IPS-18c (cell line): ENCODE measurements around the gene VMP1.
"Not testable (repeated sequence)": the region's sequence is repeated elsewhere in the genome, so short reads cannot be mapped to it uniquely, and the experiment has no call there.

Experiments
- H3K4me3 ChIP-seq: 2 replicates; pipeline ENCODE4 v1.7.0; 2013; ENCODE audit warnings: low read depth, mild to moderate bottlenecking, low read length, moderate library complexity; ENCODE audit not compliant: insufficient read depth
- H3K9me3 ChIP-seq: one replicate; pipeline ENCODE4 v1.6.1; 2013; ENCODE audit warnings: mild to moderate bottlenecking, low read length, moderate library complexity; ENCODE audit not compliant: control insufficient read depth, insufficient read depth

VMP1 gene

DNA sequence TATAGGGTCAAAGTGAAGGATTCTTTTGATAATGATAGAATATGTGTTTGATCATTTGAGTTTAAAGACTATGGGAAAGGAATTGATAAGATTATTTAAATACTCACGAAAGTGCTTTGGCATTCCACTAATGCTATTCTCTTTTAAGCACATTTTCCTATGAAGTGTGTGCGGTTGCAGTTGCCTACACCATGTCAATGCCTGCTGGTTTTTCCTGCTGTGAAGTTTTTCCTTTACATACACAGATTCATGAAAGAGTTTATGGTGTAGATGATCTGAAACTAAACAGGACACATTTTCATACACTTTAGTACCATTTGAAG lies 78.7 kb downstream of the VMP1 start:
- Histone ChIP-seq H3K9me3 (no peaks in the 10 kb centered on the region), H3K4me3 (no peak overlapping the region)

DNA sequence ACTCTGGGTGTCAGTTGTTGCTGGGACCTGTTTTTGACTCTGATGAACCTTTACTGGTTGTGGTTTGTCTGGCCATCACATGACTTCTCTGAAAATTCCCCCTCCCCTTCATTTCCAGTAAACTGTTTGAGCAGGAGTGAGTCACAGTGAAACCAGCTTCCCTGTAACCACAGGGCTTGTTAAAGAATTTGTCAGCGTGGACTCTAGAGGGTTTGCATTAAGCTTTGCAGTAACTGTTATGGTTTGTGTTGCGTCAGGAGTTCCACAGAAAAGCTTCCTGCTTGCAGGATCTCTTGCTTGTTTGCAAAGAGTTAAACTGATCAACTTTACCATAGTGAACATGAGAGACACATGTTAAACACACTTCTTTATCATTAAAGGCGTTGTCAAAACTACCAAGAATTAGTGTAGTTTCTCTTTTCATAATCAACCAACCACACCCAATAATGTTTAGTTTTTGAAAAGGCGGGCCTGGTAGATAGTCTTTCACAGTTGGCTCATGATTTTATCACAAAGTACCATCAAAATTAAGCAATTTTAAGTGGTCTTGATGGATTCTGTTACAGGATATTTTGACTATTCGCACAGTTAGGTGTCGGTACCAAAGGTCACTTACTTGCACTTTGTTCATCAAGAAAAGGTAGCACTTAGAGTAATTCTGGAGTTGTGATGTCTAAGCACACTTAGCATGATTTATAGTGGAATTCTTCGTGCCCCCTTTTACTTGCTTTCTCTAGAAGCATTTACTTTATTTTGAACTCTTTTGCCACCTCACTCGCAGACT lies 79.3 kb downstream of the VMP1 start:
- no peak overlapping the region for H3K4me3 ChIP-seq
- no peaks in the 10 kb centered on the region for H3K9me3 ChIP-seq

DNA sequence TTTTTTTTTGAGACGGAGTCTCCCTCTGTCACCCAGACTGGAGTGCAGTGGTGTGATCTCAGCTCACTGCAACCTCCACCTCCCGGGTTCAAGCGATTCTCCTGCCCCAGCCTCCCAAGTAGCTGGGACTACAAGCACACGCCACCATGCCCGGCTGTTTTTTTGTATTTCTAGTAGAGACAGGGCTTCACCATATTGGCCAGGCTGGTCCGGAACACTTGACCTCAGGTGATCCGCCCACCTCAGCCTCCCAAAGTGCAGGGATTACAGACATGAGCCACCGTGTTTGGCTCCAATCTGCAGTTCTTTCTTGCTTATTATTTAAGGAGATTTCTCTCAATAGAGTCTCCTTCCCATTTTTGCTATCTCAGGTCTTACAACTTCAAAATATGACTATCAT lies 82.4 kb downstream of the VMP1 start:
- H3K9me3 ChIP-seq, H3K4me3 ChIP-seq: not testable (repeated sequence)

DNA sequence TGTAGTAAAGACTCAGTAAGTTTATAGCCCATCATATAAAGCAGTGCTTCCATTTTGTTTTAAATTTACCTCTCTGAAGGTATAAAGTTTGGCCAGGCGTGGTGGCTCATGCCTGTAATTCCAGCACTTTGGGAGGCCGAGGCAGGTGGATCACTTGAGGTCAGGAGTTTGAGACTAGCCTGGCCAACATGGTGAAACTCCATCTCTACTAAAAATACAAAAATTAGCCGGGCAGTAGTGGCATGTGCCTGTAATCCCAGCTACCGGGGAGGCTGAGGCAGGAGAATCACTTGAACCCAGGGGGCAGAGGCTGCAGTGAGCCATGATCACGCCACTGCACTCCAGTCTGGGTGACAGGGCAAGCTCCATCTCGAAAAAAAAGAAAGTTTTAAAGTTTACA lies 83.0 kb downstream of the VMP1 start:
- not testable (repeated sequence) for H3K4me3 ChIP-seq, H3K9me3 ChIP-seq

DNA sequence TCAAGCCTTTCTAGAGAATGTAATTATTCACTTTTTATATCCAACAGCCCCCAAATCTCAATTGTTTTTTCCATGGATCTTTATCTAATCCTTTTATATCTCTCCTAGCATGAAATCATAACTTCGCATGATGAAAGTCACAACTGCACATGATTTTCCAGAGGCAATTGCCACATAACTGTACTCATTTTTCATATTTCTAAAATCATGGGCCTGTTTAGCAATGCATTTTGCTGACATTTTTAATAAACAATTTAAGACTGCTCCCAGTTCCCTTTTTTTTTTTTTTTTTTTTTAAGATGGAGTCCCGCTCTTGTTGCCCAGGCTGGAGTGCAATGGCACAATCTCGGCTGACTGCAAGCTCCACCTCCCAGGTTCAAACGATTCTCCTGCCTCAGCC lies 83.5 kb downstream of the VMP1 start:
- Histone ChIP-seq H3K4me3 (no peak overlapping the region), H3K9me3 (no peaks in the 10 kb centered on the region)

DNA sequence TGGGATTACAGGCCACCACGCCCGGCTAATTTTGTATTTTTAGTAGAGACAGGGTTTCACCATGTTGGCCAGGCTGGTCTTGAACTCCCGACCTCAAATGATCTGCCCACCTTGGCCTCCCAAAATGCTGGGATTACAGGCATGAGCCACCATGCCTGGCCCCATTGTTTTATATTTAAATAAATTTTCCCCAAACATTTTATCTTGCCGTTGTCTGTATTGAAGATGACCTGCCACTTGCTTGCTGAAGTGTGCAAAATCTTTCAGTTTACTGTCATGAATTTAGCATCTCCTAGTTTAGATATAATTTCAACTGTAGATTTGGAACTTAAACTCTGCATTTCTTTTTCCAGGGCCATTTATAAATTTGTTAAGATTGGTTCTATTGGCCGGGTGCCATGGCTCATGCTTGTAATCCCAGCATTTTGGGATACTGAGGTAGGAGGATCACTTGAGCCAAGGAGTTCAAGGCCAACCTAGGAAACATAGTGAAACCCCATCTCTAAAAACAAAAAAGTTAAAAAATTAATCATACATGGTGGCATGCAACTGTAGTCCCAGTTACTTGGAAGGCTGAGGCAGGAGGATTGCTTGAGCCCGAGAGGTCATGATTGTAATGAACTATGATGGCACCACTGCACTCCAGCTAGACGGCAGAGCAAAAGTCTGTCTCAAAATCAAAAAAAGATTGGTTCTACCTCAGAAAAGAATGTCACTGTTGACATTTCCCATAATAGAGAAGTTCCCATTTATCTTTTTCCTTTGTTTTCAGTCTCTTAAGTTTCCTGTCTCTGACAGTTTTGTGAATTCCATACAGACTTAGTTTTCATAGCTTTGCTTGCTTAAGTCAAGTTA lies 84.4 kb downstream of the VMP1 start:
- no peak overlapping the region for H3K4me3 ChIP-seq
- no peaks in the 10 kb centered on the region for H3K9me3 ChIP-seq

DNA sequence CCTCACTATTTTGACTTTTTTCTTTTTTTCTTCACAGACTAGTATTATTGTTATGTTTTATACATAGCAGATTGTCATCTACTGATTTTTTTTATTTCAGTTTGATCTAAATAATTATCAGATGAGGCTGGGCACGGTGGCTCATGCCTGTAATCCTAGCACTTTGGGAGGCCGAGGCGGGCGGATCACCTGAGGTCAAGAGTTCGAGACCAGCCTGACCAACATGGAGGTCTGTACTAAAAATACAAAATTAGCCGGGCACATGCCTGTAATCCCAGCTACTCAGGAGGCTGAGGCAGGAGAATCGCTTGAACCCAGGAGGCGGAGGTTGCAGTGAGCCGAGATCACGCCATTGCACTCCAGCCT lies 85.0 kb downstream of the VMP1 start:
- not testable (repeated sequence) for H3K4me3 ChIP-seq, H3K9me3 ChIP-seq

DNA sequence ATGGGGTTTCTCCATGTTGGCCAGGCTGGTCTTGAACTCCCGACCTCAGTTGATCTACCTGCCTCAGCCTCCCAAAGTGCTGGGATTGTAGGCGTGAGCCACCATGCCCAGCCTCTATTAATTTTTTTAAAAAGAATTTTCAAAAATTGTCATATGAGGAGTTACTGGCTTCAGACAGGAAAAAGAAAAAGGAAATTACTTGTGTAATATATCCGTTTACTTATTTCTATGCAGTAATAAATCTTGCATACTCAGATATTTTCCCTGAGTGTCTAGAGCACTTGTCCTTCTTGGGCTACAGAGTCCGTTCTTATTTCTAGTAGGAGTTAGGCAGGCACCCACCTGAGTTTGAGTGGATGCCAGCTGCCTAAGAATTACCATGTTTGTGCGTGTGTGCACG lies 85.8 kb downstream of the VMP1 start:
- Histone ChIP-seq H3K9me3 (no peaks in the 10 kb centered on the region), H3K4me3 (no peak overlapping the region)

DNA sequence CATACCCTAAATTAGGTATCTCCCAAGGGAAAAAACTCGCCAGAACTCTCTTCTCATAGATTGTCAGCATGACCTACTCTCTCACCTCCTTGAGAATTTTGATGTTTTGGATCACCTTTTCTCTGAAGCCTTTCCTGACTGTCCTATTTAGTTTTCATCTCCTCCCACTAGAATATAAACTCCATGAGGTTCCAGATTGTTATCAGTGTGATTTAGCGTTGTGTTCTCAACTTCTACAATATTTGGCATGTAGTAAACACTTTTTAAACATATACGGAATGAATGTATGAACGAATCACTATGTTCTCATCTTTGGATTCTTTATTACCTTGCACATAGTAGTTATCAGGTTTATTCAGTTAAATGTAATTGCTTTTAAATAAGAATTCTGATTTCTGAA lies 88.7 kb downstream of the VMP1 start:
- no peaks in the 10 kb centered on the region for H3K9me3 ChIP-seq
- no peak overlapping the region for H3K4me3 ChIP-seq

DNA sequence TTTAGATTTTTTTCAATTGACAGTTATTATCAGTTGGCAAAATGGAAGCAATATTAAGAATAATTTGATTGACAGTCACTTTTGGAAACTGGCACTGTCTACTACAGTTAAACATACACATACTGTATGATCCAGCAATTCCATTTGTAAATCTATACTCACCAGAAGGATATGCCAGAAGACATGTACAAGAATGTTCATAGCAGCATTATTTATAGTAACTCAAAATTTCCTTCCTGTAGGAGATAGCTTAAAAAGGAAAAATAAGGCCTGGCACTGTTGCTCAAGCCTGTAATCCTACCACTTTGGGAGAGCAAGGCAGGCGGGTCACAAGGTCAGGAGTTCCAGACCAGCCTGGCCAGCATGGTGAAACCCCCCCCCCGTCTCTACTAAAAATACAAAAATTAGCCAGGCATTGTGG lies 89.3 kb downstream of the VMP1 start:
- Histone ChIP-seq H3K4me3 (no peak overlapping the region), H3K9me3 (no peaks in the 10 kb centered on the region)

DNA sequence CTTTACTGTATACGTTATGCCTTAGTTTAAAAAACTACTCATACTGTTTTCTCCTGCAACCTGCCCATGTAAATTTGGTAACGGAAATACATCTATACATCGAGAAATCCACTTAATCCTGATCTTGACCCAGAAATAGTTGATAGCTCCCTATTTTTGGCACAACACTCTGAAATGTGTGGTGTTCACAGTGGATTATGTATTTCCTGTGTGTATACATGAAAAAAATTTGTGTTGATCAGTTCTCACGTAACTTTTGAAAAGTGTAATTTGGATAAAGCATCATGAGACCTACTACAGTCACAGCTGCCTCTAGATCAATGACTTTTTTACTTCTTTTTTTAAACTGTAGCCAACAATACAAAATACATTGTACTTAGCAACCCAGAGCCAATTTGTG lies 90.7 kb downstream of the VMP1 start:
- Histone ChIP-seq H3K4me3 (no peak overlapping the region), H3K9me3 (no peaks in the 10 kb centered on the region)

DNA sequence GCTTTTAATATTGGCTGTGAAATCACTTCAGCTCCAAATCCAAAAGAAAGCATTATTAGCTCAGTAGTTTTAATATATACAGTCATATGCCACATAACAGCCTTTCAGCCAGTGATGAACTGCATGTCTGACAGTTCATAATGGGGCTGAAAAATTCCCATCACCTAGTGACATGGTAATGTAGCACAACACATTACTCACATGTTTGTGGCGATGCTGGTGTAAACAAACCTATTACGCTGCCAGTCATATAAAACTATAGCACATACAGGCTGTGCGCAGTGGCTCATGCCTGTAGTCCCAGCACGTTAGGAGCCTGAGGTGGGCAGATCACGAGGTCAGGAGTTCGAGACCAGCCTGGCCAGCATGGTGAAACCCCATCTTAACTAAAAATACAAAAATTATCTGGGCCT lies 93.1 kb downstream of the VMP1 start:
- no peak overlapping the region for H3K4me3 ChIP-seq
- no peaks in the 10 kb centered on the region for H3K9me3 ChIP-seq

DNA sequence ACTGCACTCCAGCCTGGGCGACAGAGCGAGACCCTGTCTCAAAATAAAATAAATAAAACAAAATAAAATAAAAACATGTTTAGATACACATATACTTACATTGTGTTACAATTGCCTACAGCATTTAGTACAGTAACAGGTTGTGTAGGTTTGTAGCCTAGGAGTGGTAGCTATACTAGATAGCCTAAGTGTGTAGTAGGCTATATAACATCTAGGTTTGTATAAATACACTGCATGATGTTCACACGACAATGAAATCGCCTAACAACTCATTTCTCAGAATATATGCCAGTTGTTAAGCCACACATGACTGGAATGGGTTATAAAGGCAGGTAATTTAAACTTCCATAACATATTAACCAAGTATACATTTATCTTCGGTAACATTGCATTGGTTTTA lies 94.7 kb downstream of the VMP1 start:
- no peaks in the 10 kb centered on the region for H3K9me3 ChIP-seq
- no peak overlapping the region for H3K4me3 ChIP-seq

DNA sequence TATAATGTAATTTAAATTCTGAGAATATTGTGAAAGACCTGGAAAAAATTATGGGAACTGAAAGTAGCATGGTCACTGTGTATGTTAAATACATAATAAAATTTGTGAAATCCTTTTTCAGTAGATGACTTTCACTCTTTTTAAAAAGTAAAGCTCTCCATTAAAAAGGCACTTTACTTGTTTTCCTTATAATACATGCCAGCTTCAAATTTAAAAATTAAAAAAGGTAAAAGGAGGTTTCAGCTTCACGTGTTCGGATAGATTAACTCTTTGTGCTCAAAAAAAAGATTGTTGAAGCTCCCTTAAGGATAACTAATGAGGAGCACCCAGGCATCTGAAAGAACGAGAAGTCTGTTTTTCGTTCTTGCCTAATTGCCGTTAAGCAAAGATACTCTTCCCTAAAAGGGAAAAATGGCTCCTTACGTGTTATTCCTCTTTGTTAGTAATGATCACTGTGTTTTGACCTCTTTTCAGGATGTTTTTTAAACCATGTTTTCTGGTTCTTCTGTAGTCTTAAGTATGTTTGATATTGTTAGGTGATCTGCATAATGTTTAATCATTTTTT lies 97.5 kb downstream of the VMP1 start:
- H3K4me3 ChIP-seq: no peak overlapping the region

DNA sequence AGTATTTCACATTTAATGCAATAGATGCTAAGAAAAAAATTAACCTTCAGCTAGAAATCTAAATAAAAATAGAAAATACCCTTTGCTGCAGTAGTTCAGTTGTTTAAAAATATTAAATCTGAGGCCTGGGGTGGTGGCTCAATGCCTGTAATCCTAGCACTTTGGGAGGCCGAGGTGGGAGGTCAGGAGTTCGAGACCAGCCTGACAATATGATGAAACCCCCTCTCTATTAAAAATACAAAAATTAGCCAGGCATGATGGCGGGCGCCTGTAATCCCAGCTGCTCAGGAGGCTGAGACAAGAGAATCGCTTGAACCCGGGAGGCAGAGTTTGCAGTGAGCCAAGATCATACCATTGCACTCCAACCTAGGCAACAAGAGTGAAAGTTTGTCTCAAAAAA lies 98.9 kb downstream of the VMP1 start:
- H3K4me3 ChIP-seq, H3K9me3 ChIP-seq: not testable (repeated sequence)

More for the DNA sequence above, 97.5 kb downstream of the VMP1 start:
- H3K9me3 ChIP-seq: no peaks in the 10 kb centered on the region

DNA sequence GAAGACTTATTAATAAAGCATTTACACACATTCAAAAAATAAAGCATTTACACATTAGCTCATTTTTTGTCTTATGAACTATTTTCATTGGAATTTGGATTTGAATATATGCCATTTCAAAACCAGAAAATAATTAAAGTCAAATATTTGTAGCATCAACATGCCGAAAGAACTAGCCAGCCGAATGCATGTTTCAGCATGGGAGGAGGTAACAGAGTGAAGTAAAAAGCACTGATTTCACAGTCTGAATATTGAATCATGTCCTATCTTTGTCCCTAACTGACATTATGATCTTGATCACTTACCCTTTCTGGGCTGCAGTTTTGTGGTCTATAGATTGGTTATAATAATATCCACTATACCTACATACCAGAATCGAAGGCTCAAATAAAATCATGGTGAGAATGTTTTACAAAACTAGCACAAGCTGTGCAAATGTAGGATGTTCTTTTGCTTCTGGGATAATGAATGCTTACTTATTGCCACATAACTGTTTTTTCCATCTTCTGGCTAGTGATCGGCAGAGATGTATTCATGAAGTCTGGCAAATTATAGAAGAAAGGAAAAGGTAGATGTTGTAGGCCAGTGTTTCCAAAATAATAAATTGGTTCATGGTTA lies 100.5 kb downstream of the VMP1 start:
- no peaks in the 10 kb centered on the region for H3K9me3 ChIP-seq
- H3K4me3 ChIP-seq: no peak overlapping the region

DNA sequence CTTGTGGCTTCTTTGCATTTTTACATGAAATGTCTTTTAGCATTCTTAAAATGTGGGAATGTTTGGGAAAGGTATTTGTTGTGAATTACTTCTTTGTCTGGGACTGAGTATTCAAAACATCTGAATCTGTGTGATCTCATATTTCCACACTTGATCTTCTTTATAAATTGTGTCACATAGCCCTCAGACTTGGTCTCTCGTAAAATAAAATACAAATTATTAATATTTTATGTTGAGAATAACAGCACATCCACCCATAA lies 103.4 kb downstream of the VMP1 start:
- H3K4me3 ChIP-seq: no peak overlapping the region
- no peaks in the 10 kb centered on the region for H3K9me3 ChIP-seq

DNA sequence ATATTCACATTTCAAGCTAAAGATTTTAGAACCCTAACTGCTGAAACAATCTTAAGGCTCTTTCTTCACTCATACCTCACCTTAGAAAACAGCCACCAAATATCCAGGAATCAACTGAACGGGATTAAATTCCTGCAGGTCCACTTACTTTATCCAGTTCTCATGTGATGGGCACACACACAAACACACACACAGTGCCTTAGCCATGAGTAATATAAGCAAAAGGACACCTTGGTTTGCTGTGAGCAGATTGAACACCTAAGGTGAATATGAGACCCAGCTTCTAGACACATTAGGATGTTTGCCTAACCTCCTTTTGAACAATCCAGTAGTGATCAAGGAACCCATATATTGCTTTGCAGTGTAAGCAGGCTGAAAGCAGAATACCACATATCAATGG lies 103.8 kb downstream of the VMP1 start:
- Histone ChIP-seq H3K9me3 (no peaks in the 10 kb centered on the region), H3K4me3 (no peak overlapping the region)
